ENCODE data around the gene PDGFB. TPM values are rescaled to one million over a fixed set of nuclear protein-coding genes. Genes with fewer than 3 reads are reported as not detected.

The PDGFB gene
- total RNA-seq, 1 donor from 2014 or later: 4.7 TPM

- intact Hi-C loops (cut with DNase I): no loop called here
- H3K27ac ChIP-seq: peak overlapping the region; percentile 57
- no peaks in the 10 kb centered on the region for H3K36me3 ChIP-seq
- peaks cover 45% of the 10 kb centered on the region for H3K4me1 ChIP-seq
- H3K4me3 ChIP-seq: no peak overlapping the region
- H3K9me3 ChIP-seq: no peaks in the 10 kb centered on the region
- H3K27me3 ChIP-seq: no peaks in the 10 kb centered on the region
- TF ChIP-seq POLR2AphosphoS5 (IDR thresholded peaks at IDR 0.05; ENCODE audit: insufficient read depth in 1 of 2, low read depth in 1 of 2) (no peak), CTCF (IDR thresholded peaks at IDR 0.05) (no peak), POLR2A (IDR thresholded peaks at IDR 0.05) (no peak)
- no peak for DNase-seq (ENCODE audit: extremely low spot score in 2 of 2)
Measured at GRCh38 chr22:39254122-39254521, 9.3 kb upstream of the PDGFB start.

- H3K9me3 ChIP-seq: no peaks in the 10 kb centered on the region
- DNase-seq (ENCODE audit: extremely low spot score in 2 of 2): no peak
- peak; percentile 38 to 40 for TF ChIP-seq POLR2AphosphoS5 (IDR thresholded peaks at IDR 0.05; ENCODE audit: insufficient read depth in 1 of 2, low read depth in 1 of 2)
- TF ChIP-seq POLR2A (IDR thresholded peaks at IDR 0.05): no peak
- H3K36me3 ChIP-seq: no peaks in the 10 kb centered on the region
- peak overlapping the region in 1 of 2 donors; percentile 19 for H3K4me3 ChIP-seq
- intact Hi-C loops (cut with DNase I): no loop called here
- H3K4me1 ChIP-seq: peaks cover 45% of the 10 kb centered on the region
- H3K27ac ChIP-seq: peak overlapping the region; percentile 58
- no peaks in the 10 kb centered on the region for H3K27me3 ChIP-seq
Measured at GRCh38 chr22:39253435-39254070, 8.8 kb upstream of the PDGFB start.

GRCh38 chr22:39252461-39253434 is 8.0 kb upstream of the PDGFB start:
- no peaks in the 10 kb centered on the region for H3K36me3 ChIP-seq
- H3K4me1 ChIP-seq: peaks cover 45% of the 10 kb centered on the region
- no peaks in the 10 kb centered on the region for H3K27me3 ChIP-seq
- peak overlapping the region; percentile 58 for H3K27ac ChIP-seq
- no peaks in the 10 kb centered on the region for H3K9me3 ChIP-seq
- no peak for TF ChIP-seq CTCF (IDR thresholded peaks at IDR 0.05)
- no peak for TF ChIP-seq POLR2A (IDR thresholded peaks at IDR 0.05)
- no peak for TF ChIP-seq POLR2AphosphoS5 (IDR thresholded peaks at IDR 0.05; ENCODE audit: insufficient read depth in 1 of 2, low read depth in 1 of 2)
- DNase-seq (ENCODE audit: extremely low spot score in 2 of 2): no peak
- H3K4me3 ChIP-seq: peak overlapping the region in 1 of 2 donors; percentile 19
- intact Hi-C loops (cut with DNase I): no loop called here

GRCh38 chr22:39251762-39252460 is 7.1 kb upstream of the PDGFB start:
- Histone ChIP-seq H3K9me3 (no peaks in the 10 kb centered on the region), H3K27ac (peak overlapping the region; percentile 12), H3K27me3 (no peaks in the 10 kb centered on the region), H3K4me1 (peaks cover 45% of the 10 kb centered on the region), H3K36me3 (no peaks in the 10 kb centered on the region), H3K4me3 (no peak overlapping the region)
- intact Hi-C loops (cut with DNase I): no loop called here
- no peak for DNase-seq (ENCODE audit: extremely low spot score in 2 of 2)
- no peak for TF ChIP-seq POLR2AphosphoS5 (IDR thresholded peaks at IDR 0.05; ENCODE audit: insufficient read depth in 1 of 2, low read depth in 1 of 2)

- Histone ChIP-seq H3K4me3 (no peak overlapping the region), H3K9me3 (no peaks in the 10 kb centered on the region), H3K36me3 (no peaks in the 10 kb centered on the region), H3K4me1 (peaks cover 38% of the 10 kb centered on the region), H3K27ac (no peak overlapping the region), H3K27me3 (no peaks in the 10 kb centered on the region)
- TF ChIP-seq POLR2A (IDR thresholded peaks at IDR 0.05) (no peak), POLR2AphosphoS5 (IDR thresholded peaks at IDR 0.05; ENCODE audit: insufficient read depth in 1 of 2, low read depth in 1 of 2) (no peak), CTCF (IDR thresholded peaks at IDR 0.05) (no peak)
- intact Hi-C loops (cut with DNase I): no loop called here
- DNase-seq (ENCODE audit: extremely low spot score in 2 of 2): no peak
Measured at GRCh38 chr22:39250838-39251237, 6.1 kb upstream of the PDGFB start.

Data from vagina (tissue), 2 donors.